HEK293 (cell line): ENCODE results near the gene ETS2.

ENCODE experiments used
- ATF2 ChIP-seq: fragments of 450-650 bp; formaldehyde crosslinking; IDR thresholded peaks from 2 replicates; pipeline ENCODE4 v1.5.1; 2016; ENCODE audit warnings: missing biosample characterization, missing genetic modification characterization, low read depth
- CTCF ChIP-seq: fragments of 450-650 bp; formaldehyde crosslinking; IDR thresholded peaks from 2 replicates; pipeline ENCODE4 v1.5.1; 2016; ENCODE audit warnings: missing biosample characterization, missing genetic modification characterization
- ELK4 ChIP-seq: IDR thresholded peaks from 2 replicates; pipeline ENCODE4 v1.6.1; 2011; ENCODE audit warnings: mild to moderate bottlenecking, low read depth, low read length, borderline replicate concordance
- REST ChIP-seq: fragments of 450-650 bp; formaldehyde crosslinking; IDR thresholded peaks from 2 replicates; pipeline ENCODE4 v1.5.1; 2016; ENCODE audit warnings: missing biosample characterization, missing genetic modification characterization
- YY1 ChIP-seq: fragments of 450-650 bp; formaldehyde crosslinking; IDR thresholded peaks from 2 replicates; pipeline ENCODE4 v1.5.1; 2018; ENCODE audit warnings: missing biosample characterization, missing genetic modification characterization
- ZBTB49 ChIP-seq: fragments of 450-650 bp; formaldehyde crosslinking; IDR thresholded peaks from 2 replicates; pipeline ENCODE4 v1.5.1; 2016; ENCODE audit warnings: missing biosample characterization, missing genetic modification characterization, low read depth
- ZNF114 ChIP-seq: fragments of 450-650 bp; formaldehyde crosslinking; IDR thresholded peaks from 2 replicates; pipeline ENCODE4 v1.5.0; 2017; ENCODE audit warnings: missing biosample characterization, missing genetic modification characterization
- ZNF121 ChIP-seq: fragments of 450-650 bp; formaldehyde crosslinking; IDR thresholded peaks from 2 replicates; pipeline ENCODE4 v1.5.1; 2016; ENCODE audit warnings: missing biosample characterization, missing genetic modification characterization
- ZNF138 ChIP-seq: fragments of 450-650 bp; formaldehyde crosslinking; IDR thresholded peaks from 2 replicates; pipeline ENCODE4 v1.5.1; 2016; ENCODE audit warnings: missing biosample characterization, missing genetic modification characterization, borderline replicate concordance
- ZNF140 ChIP-seq: fragments of 450-650 bp; formaldehyde crosslinking; IDR thresholded peaks from 2 replicates; pipeline ENCODE4 v1.5.1; 2016; ENCODE audit warnings: missing biosample characterization, missing genetic modification characterization
- ZNF398 ChIP-seq: fragments of 450-650 bp; formaldehyde crosslinking; IDR thresholded peaks from 2 replicates; pipeline ENCODE4 v1.5.1; 2017; ENCODE audit warnings: missing biosample characterization, missing genetic modification characterization
- ZNF560 ChIP-seq: fragments of 450-650 bp; formaldehyde crosslinking; IDR thresholded peaks from 2 replicates; pipeline ENCODE4 v1.5.1; 2017; ENCODE audit warnings: missing biosample characterization, missing genetic modification characterization, borderline replicate concordance
- ZNF830 ChIP-seq: fragments of 450-650 bp; IDR thresholded peaks from 2 replicates; pipeline ENCODE4 v1.5.0; 2018; ENCODE audit warnings: missing biosample characterization, missing genetic modification characterization, low read depth, mild to moderate bottlenecking, moderate library complexity

GRCh38 chr21:38852278-38852677 lies 46.5 kb downstream of the ETS2 start:
- TF ChIP-seq ZNF114 (no peak), ZNF560 (tag by site-specific recombination) (no peak), ZNF398 (tag by site-specific recombination) (no peak), CTCF (tag by site-specific recombination) (no peak), REST (tag by site-specific recombination) (no peak), ELK4 (no peak), ZBTB49 (tag by site-specific recombination) (no peak), ZNF140 (tag by site-specific recombination) (no peak), ZNF138 (tag by site-specific recombination) (no peak), ZNF830 (no peak), ATF2 (tag by site-specific recombination) (no peak), ZNF121 (no peak), YY1 (tag by site-specific recombination) (no peak)
